Stimulated activated CD4-positive, alpha-beta T cell treated with anti-CD3 and anti-CD28 coated beads, Interleukin-15, amount 100 ng/mL, for 48 hours (primary cell): ENCODE measurements around the gene PPA1.
"Not testable (repeated sequence)": the region's sequence is repeated elsewhere in the genome, so short reads cannot be mapped to it uniquely, and the experiment has no call there.

Experiments
- DNase-seq, 2 donors: peaks; one replicate each; pipeline ENCODE4 v3.0.0-alpha.2; 2020; ENCODE audit warnings: low read depth in 2 of 2

The PPA1 gene

GRCh38 chr10:70254778-70255328 is 21.6 kb upstream of the PPA1 start:
- no peak for DNase-seq

GRCh38 chr10:70253878-70254765 is 20.9 kb upstream of the PPA1 start:
- no peak for DNase-seq

- DNase-seq: no peak
Observed at GRCh38 chr10:70250961-70251680, 17.9 kb upstream of the PPA1 start.

- DNase-seq: no peak
Observed at GRCh38 chr10:70247360-70247759, 14.1 kb upstream of the PPA1 start.

- no peak for DNase-seq
Observed at GRCh38 chr10:70241081-70241480, 7.9 kb upstream of the PPA1 start.

GRCh38 chr10:70239986-70240385 is 6.8 kb upstream of the PPA1 start:
- DNase-seq: not testable (repeated sequence)

GRCh38 chr10:70239077-70239976 is 6.1 kb upstream of the PPA1 start:
- not testable (repeated sequence) for DNase-seq

GRCh38 chr10:70237958-70238536 is 4.8 kb upstream of the PPA1 start:
- not testable (repeated sequence) for DNase-seq

GRCh38 chr10:70234668-70235447 is 1.6 kb upstream of the PPA1 start:
- no peak for DNase-seq

GRCh38 chr10:70233939-70234300 is 691 bp upstream of the PPA1 start:
- no peak for DNase-seq

GRCh38 chr10:70232859-70233108 is 445 bp downstream of the PPA1 start:
- DNase-seq: peak in 1 of 2 donors; percentile 2

- peak; percentile 31 to 40 for DNase-seq
Observed at GRCh38 chr10:70232155-70232858, 922 bp downstream of the PPA1 start.

GRCh38 chr10:70228491-70228890 is 4.7 kb downstream of the PPA1 start:
- no peak for DNase-seq

- DNase-seq: no peak
Observed at GRCh38 chr10:70227548-70228320, 5.5 kb downstream of the PPA1 start.

- DNase-seq: no peak
Observed at GRCh38 chr10:70223728-70224127, 9.5 kb downstream of the PPA1 start.

GRCh38 chr10:70222811-70223447 is 10.3 kb downstream of the PPA1 start:
- DNase-seq: not testable (repeated sequence)

- no peak for DNase-seq
Observed at GRCh38 chr10:70222340-70222794, 10.9 kb downstream of the PPA1 start.

GRCh38 chr10:70221030-70221429 is 12.2 kb downstream of the PPA1 start:
- DNase-seq: no peak

- no peak for DNase-seq
Observed at GRCh38 chr10:70212879-70213278, 20.4 kb downstream of the PPA1 start.
